A549 (cell line): ENCODE measurements around the gene SYNCRIP. TPM values are rescaled to one million over a fixed set of nuclear protein-coding genes. Genes with fewer than 3 reads are reported as not detected.
"Not testable (repeated sequence)": the region's sequence is repeated elsewhere in the genome, so short reads cannot be mapped to it uniquely, and the experiment has no call there.

Experiments
- ATAC-seq, 2 experiments: fragments of 200-7000 bp in 1 of 2; fragments of >200 bp in 1 of 2; cut with Nextera tagmentation in 1 of 2; cut with Tn5 transposase in 1 of 2; 3 replicates each; pipeline versions ENCODE4 v1.8.0 to v1.9.1; 2018 to 2020; ENCODE audit warnings: mild to moderate bottlenecking in 1 of 2, moderate library complexity in 1 of 2
- CTCF ChIA-PET: fragments of 300-600 bp; sonication (Branson Sonifier 250); formaldehyde crosslinking; extraction: SDS; loops from one replicate; lab custom pipeline; 2021; ENCODE audit warnings: antibody characterized with exemption, inconsistent platforms; lab: Yijun Ruan, JAX
- POLR2A ChIA-PET: fragments of 350-600 bp; formaldehyde crosslinking; extraction: SDS; loops from one replicate; lab custom pipeline; 2021; ENCODE audit warnings: antibody characterized with exemption, inconsistent platforms; lab: Yijun Ruan, JAX
- DNase-seq, 2 experiments: peaks; one replicate each; pipeline versions ENCODE4 v3.0.0 to v3.0.0-alpha.2; 2011 to 2016; ENCODE audit warnings: low read depth in 1 of 2, low spot score in 1 of 2
- FAIRE-seq: peaks from 2 replicates; lab custom pipeline; 2011; peaks lifted over from hg19 to GRCh38; lab: Jason Lieb, UNC
- H3K27ac ChIP-seq, 2 experiments: fragments of >200 bp; sonication (Bioruptor Twin); formaldehyde crosslinking; 3 replicates each; pipeline ENCODE4 v1.5.1; 2016 to 2017
- H3K4me1 ChIP-seq: fragments of >200 bp; sonication (Bioruptor Twin); formaldehyde crosslinking; 3 replicates; pipeline ENCODE4 v1.6.1; 2016
- H3K4me2 ChIP-seq: fragments of >200 bp; sonication (Bioruptor Twin); formaldehyde crosslinking; 3 replicates; pipeline ENCODE4 v1.6.1; 2016
- H3K4me3 ChIP-seq: fragments of >200 bp; sonication (Bioruptor Twin); formaldehyde crosslinking; 3 replicates; pipeline ENCODE4 v1.5.1; 2016
- H3K9me3 ChIP-seq: fragments of >200 bp; sonication (Bioruptor Twin); formaldehyde crosslinking; 3 replicates; pipeline ENCODE4 v1.6.1; 2016
- BHLHE40 ChIP-seq: IDR thresholded peaks from 2 replicates; pipeline ENCODE4 v1.6.1; 2012; ENCODE audit warnings: low read depth, low read length, inconsistent platforms
- CEBPB ChIP-seq, 2 experiments: fragments of >200 bp in 1 of 2; sonication (Bioruptor Twin) in 1 of 2; formaldehyde crosslinking in 1 of 2; IDR thresholded peaks; 2 replicates each; pipeline ENCODE4 v1.6.1; 2012 to 2016
- CTCF ChIP-seq: fragments of >200 bp; sonication (Bioruptor Twin); formaldehyde crosslinking; IDR thresholded peaks from 3 replicates; pipeline ENCODE4 v1.5.1; 2016
- EHF ChIP-seq: fragments of 250-450 bp; sonication (Bioruptor Pico); IDR thresholded peaks from 2 replicates; pipeline ENCODE4 v1.5.0; 2020; ENCODE audit warnings: mild to moderate bottlenecking
- EP300 ChIP-seq, 2 experiments: fragments of >200 bp; sonication (Bioruptor Twin); formaldehyde crosslinking; IDR thresholded peaks; 2 replicates in 1 of 2; 3 replicates in 1 of 2; pipeline ENCODE4 v1.6.1; 2016 to 2017
- FOXS1 ChIP-seq: fragments of 250-450 bp; sonication (Bioruptor Pico); IDR thresholded peaks from 2 replicates; pipeline ENCODE4 v1.5.0; 2020; ENCODE audit warnings: mild to moderate bottlenecking, moderate library complexity
- HDAC2 ChIP-seq: fragments of 200-600 bp; sonication (generic); IDR thresholded peaks from 2 replicates; pipeline ENCODE4 v1.6.1; 2016
- JUN ChIP-seq, 2 experiments: fragments of >200 bp; sonication (Bioruptor Twin); formaldehyde crosslinking; IDR thresholded peaks; 2 replicates in 1 of 2; 3 replicates in 1 of 2; pipeline ENCODE4 v1.6.1; 2016 to 2017
- JUNB ChIP-seq: fragments of >200 bp; sonication (Bioruptor Twin); formaldehyde crosslinking; IDR thresholded peaks from 2 replicates; pipeline ENCODE4 v1.6.1; 2016
- KDM1A ChIP-seq: fragments of 200-600 bp; sonication (generic); IDR thresholded peaks from 2 replicates; pipeline ENCODE4 v1.6.1; 2016; ENCODE audit warnings: low read depth, mild to moderate bottlenecking
- KDM5A ChIP-seq: fragments of 200-600 bp; sonication (generic); IDR thresholded peaks from 2 replicates; pipeline ENCODE4 v1.6.1; 2016; ENCODE audit warnings: antibody characterized with exemption, mild to moderate bottlenecking
- NFE2L2 ChIP-seq: fragments of 150-350 bp; conservative IDR thresholded peaks from 2 replicates; pipeline ENCODE4 v1.6.1; 2014; ENCODE audit warnings: low read length
- PHF8 ChIP-seq: fragments of 200-600 bp; sonication (generic); IDR thresholded peaks from 2 replicates; pipeline ENCODE4 v1.6.1; 2016; ENCODE audit warnings: low read depth, mild to moderate bottlenecking, antibody characterized with exemption, moderate library complexity, borderline replicate concordance
- POLR2A ChIP-seq: IDR thresholded peaks from 2 replicates; pipeline ENCODE4 v1.6.1; 2012; ENCODE audit warnings: mild to moderate bottlenecking, low read length
- POLR2AphosphoS2 ChIP-seq: conservative IDR thresholded peaks from 2 replicates; pipeline ENCODE4 v1.6.1; 2012; ENCODE audit warnings: low read length, improper control_type of control experiment, inconsistent platforms
- RAD21 ChIP-seq, 2 experiments: fragments of >200 bp in 1 of 2; sonication (Bioruptor Twin) in 1 of 2; formaldehyde crosslinking in 1 of 2; IDR thresholded peaks in 1 of 2; conservative IDR thresholded peaks in 1 of 2; 2 replicates in 1 of 2; 3 replicates in 1 of 2; pipeline ENCODE4 v1.6.1; 2012 to 2018; ENCODE audit warnings: inconsistent platforms in 1 of 2
- RARB ChIP-seq: fragments of 250-450 bp; sonication (Bioruptor Pico); IDR thresholded peaks from 2 replicates; pipeline ENCODE4 v1.8.0; 2021; ENCODE audit warnings: mild to moderate bottlenecking, moderate library complexity
- RNF2 ChIP-seq: fragments of 200-600 bp; sonication (generic); IDR thresholded peaks from 2 replicates; pipeline ENCODE4 v1.6.1; 2016; ENCODE audit warnings: low read depth, mild to moderate bottlenecking, antibody characterized with exemption, moderate library complexity, borderline replicate concordance
- SMC3 ChIP-seq: fragments of >200 bp; sonication (Bioruptor Twin); formaldehyde crosslinking; IDR thresholded peaks from 3 replicates; pipeline ENCODE4 v1.6.1; 2018; ENCODE audit warnings: inconsistent platforms
- SREBF2 ChIP-seq: fragments of 450-650 bp; IDR thresholded peaks from 2 replicates; pipeline ENCODE4 v1.6.1; 2014; ENCODE audit warnings: mild to moderate bottlenecking, moderate library complexity
- TFCP2L1 ChIP-seq: fragments of 250-450 bp; sonication (Bioruptor Pico); IDR thresholded peaks from 2 replicates; pipeline ENCODE4 v1.5.0; 2021; ENCODE audit warnings: mild to moderate bottlenecking
- USF2 ChIP-seq: fragments of 450-650 bp; IDR thresholded peaks from 2 replicates; pipeline ENCODE4 v1.6.1; 2014; ENCODE audit warnings: antibody characterized with exemption
- ZNF302 ChIP-seq: fragments of 250-450 bp; sonication (Bioruptor Pico); IDR thresholded peaks from 2 replicates; pipeline ENCODE4 v1.9.0; 2021; ENCODE audit warnings: inconsistent platforms, mild to moderate bottlenecking, moderate library complexity
- WGBS: methylation state at CpG from one replicate; pipeline ENCODE4 v1.1.6; 2017; ENCODE audit errors: missing lambda C conversion rate; 5-methylcytosine and 5-hydroxymethylcytosine counted together
- polyA plus RNA-seq, 4 experiments: library from polyadenylated mRNA; depleted of rRNA in 3 of 4; stranded (reverse); fragments of >200 nt; fragmentation: RNase III in 1 of 4; extraction: RNeasy Plus Mini Kit Qiagen cat#74134 plus additional on column Dnase treatment in 1 of 4; gene quantifications; 2 replicates in 3 of 4; 3 replicates in 1 of 4; pipeline ENCODE4 v1.2.3, GENCODE V29; 2011 to 2017

The SYNCRIP gene
- polyA plus RNA-seq, 2 of the 4 experiments (the other 2 are of a cell fraction) = 47.5 to 102 TPM

GRCh38 chr6:85684809-85685171 lies 42.1 kb upstream of the SYNCRIP start:
- no peak overlapping the region for H3K4me3 ChIP-seq
- H3K27ac ChIP-seq = no peak overlapping the region
- POLR2A ChIA-PET = no interaction called here
- WGBS = 70% methylated on average over 2 of the region's 2 CpGs
- no peaks in the 10 kb centered on the region for H3K9me3 ChIP-seq
- no peak for TF ChIP-seq ZNF302 (CRISPR knock-in tag)
- TF ChIP-seq RAD21 (conservative IDR thresholded peaks at IDR 0.05 in 1 of 2, IDR thresholded peaks at IDR 0.05 in 1 of 2) = no peak
- TF ChIP-seq CTCF = no peak
- no peak for TF ChIP-seq RARB (CRISPR knock-in tag)
- TF ChIP-seq EP300 (IDR thresholded peaks at IDR 0.05) = no peak
- no peak for TF ChIP-seq TFCP2L1 (CRISPR knock-in tag)
- no peak for TF ChIP-seq CEBPB (IDR thresholded peaks at IDR 0.05)
- TF ChIP-seq HDAC2 = no peak
- no peak for TF ChIP-seq EHF (CRISPR knock-in tag)
- no peak for TF ChIP-seq SREBF2
- TF ChIP-seq RNF2 = no peak
- no peak for TF ChIP-seq FOXS1 (CRISPR knock-in tag)
- no peak for TF ChIP-seq JUNB
- no peak for TF ChIP-seq JUN (IDR thresholded peaks at IDR 0.05)
- TF ChIP-seq PHF8 = no peak
- no peak for TF ChIP-seq USF2
- TF ChIP-seq KDM5A = no peak
- no peak for TF ChIP-seq KDM1A
- TF ChIP-seq, all 56 proteins: peak for 0
- DNase-seq (no peak), FAIRE-seq (no peak), ATAC-seq (no peak)
- H3K4me1 ChIP-seq = no peaks in the 10 kb centered on the region
- no peak overlapping the region for H3K4me2 ChIP-seq
- CTCF ChIA-PET = no interaction called here

- H3K4me3 ChIP-seq = no peak overlapping the region
- no peak overlapping the region for H3K27ac ChIP-seq
- CTCF ChIA-PET = no interaction called here
- no peaks in the 10 kb centered on the region for H3K4me1 ChIP-seq
- H3K4me2 ChIP-seq = no peak overlapping the region
- no peak for DNase-seq
- TF ChIP-seq SMC3 (no peak), NFE2L2 (no peak), ZNF302 (CRISPR knock-in tag) (no peak), BHLHE40 (no peak), JUNB (no peak), POLR2A (no peak), EHF (CRISPR knock-in tag) (no peak), POLR2AphosphoS2 (no peak), TFCP2L1 (CRISPR knock-in tag) (no peak), RAD21 (conservative IDR thresholded peaks at IDR 0.05 in 1 of 2, IDR thresholded peaks at IDR 0.05 in 1 of 2) (no peak), SREBF2 (no peak)
- no peak for ATAC-seq
- WGBS = 38% methylated on average over 2 of the region's 2 CpGs
- no peaks in the 10 kb centered on the region for H3K9me3 ChIP-seq
- POLR2A ChIA-PET = no interaction called here
- no peak for FAIRE-seq
Observed at GRCh38 chr6:85684133-85684808, 41.6 kb upstream of the SYNCRIP start.

GRCh38 chr6:85681899-85682298 lies 39.2 kb upstream of the SYNCRIP start:
- POLR2A ChIA-PET, H3K4me1 ChIP-seq, H3K27ac ChIP-seq, DNase-seq, H3K9me3 ChIP-seq, H3K4me2 ChIP-seq, FAIRE-seq, CTCF ChIA-PET, ATAC-seq, H3K4me3 ChIP-seq: not testable (repeated sequence)
- WGBS = 95% methylated on average over 4 of the region's 4 CpGs
